IMR-90 (cell line): ENCODE results near the gene GABRR3. TPM values are rescaled to one million over a fixed set of nuclear protein-coding genes. Genes with fewer than 3 reads are reported as not detected.
A peak's percentile ranks its signal among the peaks of the same experiment; 100 is the strongest.

Experiments used
- ATAC-seq: fragments of 200-7000 bp; cut with Tn5 transposase; 2 replicates; pipeline ENCODE4 v1.9.1; 2020; ENCODE audit warnings: low read depth, mild to moderate bottlenecking, moderate library complexity
- BruUV-seq: library from RNA; stranded (reverse); fragments of 400-500 nt; replicated peaks from 2 replicates; lab custom pipeline; 2021; lab: Mats Ljungman, UMichigan
- CTCF ChIA-PET: fragments of 300-600 bp; formaldehyde crosslinking; extraction: SDS; loops from one replicate; lab custom pipeline; 2021; ENCODE audit warnings: antibody characterized with exemption; lab: Yijun Ruan, JAX
- POLR2A ChIA-PET: fragments of 300-600 bp; sonication (Branson Sonifier 250); formaldehyde crosslinking; loops from one replicate; lab custom pipeline; 2022; ENCODE audit warnings: antibody characterized with exemption; ENCODE audit not compliant: unreplicated experiment; lab: Charles Lee
- DNase-seq: peaks from one replicate; pipeline ENCODE4 v3.0.0; 2013
- H2AFZ ChIP-seq: replicated peaks from 2 replicates; pipeline ENCODE3; 2013; ENCODE audit warnings: low read length, mild to moderate bottlenecking; ENCODE audit not compliant: poor library complexity
- H2AK5ac ChIP-seq: 2 replicates; pipeline ENCODE4 v1.6.1; 2013; ENCODE audit warnings: low read depth, low read length, inconsistent platforms
- H2AK9ac ChIP-seq: replicated peaks from 2 replicates; pipeline ENCODE3; 2013; ENCODE audit warnings: mild to moderate bottlenecking, low read depth, low read length, moderate library complexity; ENCODE audit not compliant: poor library complexity
- H2BK120ac ChIP-seq: 2 replicates; pipeline ENCODE4 v1.6.1; 2013; ENCODE audit warnings: low read depth, low read length, inconsistent platforms
- H2BK15ac ChIP-seq: 3 replicates; pipeline ENCODE4 v1.6.1; 2013; ENCODE audit warnings: low read depth, low read length, inconsistent platforms
- H2BK20ac ChIP-seq: 2 replicates; pipeline ENCODE4 v1.6.1; 2013; ENCODE audit warnings: low read depth, mild to moderate bottlenecking, inconsistent platforms, low read length, moderate library complexity
- H2BK5ac ChIP-seq: 2 replicates; pipeline ENCODE4 v1.6.1; 2013; ENCODE audit warnings: mild to moderate bottlenecking, low read depth, low read length, inconsistent platforms; ENCODE audit not compliant: poor library complexity, severe bottlenecking
- H3K14ac ChIP-seq: replicated peaks from 2 replicates; pipeline ENCODE4 v1.6.1; 2013; ENCODE audit warnings: low read depth, low read length, inconsistent platforms
- H3K18ac ChIP-seq: 2 replicates; pipeline ENCODE4 v1.6.1; 2013; ENCODE audit warnings: low read depth, low read length, control low read depth
- H3K23ac ChIP-seq: 2 replicates; pipeline ENCODE4 v1.6.1; 2013; ENCODE audit warnings: low read depth, low read length, inconsistent platforms
- H3K27ac ChIP-seq: 2 replicates; pipeline ENCODE4 v1.5.1; 2013; ENCODE audit warnings: mild to moderate bottlenecking, control low read depth, low read length; ENCODE audit not compliant: insufficient read depth
- H3K27me3 ChIP-seq: 2 replicates; pipeline ENCODE4 v1.6.1; 2013; ENCODE audit warnings: low read length; ENCODE audit not compliant: control insufficient read depth, insufficient read depth
- H3K36me3 ChIP-seq: 2 replicates; pipeline ENCODE4 v1.6.1; 2013; ENCODE audit warnings: low read length, mixed read lengths; ENCODE audit not compliant: control insufficient read depth, insufficient read depth
- H3K4ac ChIP-seq: 2 replicates; pipeline ENCODE4 v1.6.1; 2013; ENCODE audit warnings: low read depth, low read length, inconsistent platforms
- H3K4me1 ChIP-seq: 2 replicates; pipeline ENCODE4 v1.6.1; 2013; ENCODE audit warnings: low read length, mixed read lengths; ENCODE audit not compliant: control insufficient read depth, insufficient read depth
- H3K4me2 ChIP-seq: 2 replicates; pipeline ENCODE4 v1.6.1; 2013; ENCODE audit warnings: low read depth, mild to moderate bottlenecking, control low read depth, low read length, moderate library complexity
- H3K4me3 ChIP-seq: 2 replicates; pipeline ENCODE4 v1.5.1; 2013; ENCODE audit warnings: low read depth, mild to moderate bottlenecking, control low read depth, low read length, moderate library complexity; ENCODE audit not compliant: insufficient read depth
- H3K56ac ChIP-seq: 2 replicates; pipeline ENCODE4 v1.6.1; 2013; ENCODE audit warnings: low read length, inconsistent platforms; ENCODE audit not compliant: insufficient read depth; ENCODE audit errors: extremely low read depth
- H3K79me1 ChIP-seq, 2 experiments: 2 replicates each; pipeline ENCODE4 v1.6.1; 2013; ENCODE audit warnings: low read length in 2 of 2, inconsistent platforms in 1 of 2, low read depth in 1 of 2
- H3K9ac ChIP-seq: 2 replicates; pipeline ENCODE4 v1.6.1; 2013; ENCODE audit warnings: low read depth, low read length, control low read depth
- H3K9me1 ChIP-seq: 2 replicates; pipeline ENCODE4 v1.6.1; 2013; ENCODE audit warnings: low read length, inconsistent platforms; ENCODE audit not compliant: insufficient read depth
- H3K9me3 ChIP-seq: 2 replicates; pipeline ENCODE4 v1.6.1; 2013; ENCODE audit warnings: low read length; ENCODE audit not compliant: control insufficient read depth, insufficient read depth
- H4K20me1 ChIP-seq: 2 replicates; pipeline ENCODE4 v1.6.1; 2013; ENCODE audit warnings: low read length, inconsistent platforms; ENCODE audit not compliant: insufficient read depth
- H4K5ac ChIP-seq: 2 replicates; pipeline ENCODE4 v1.6.1; 2013; ENCODE audit warnings: mild to moderate bottlenecking, low read depth, low read length, control low read depth
- H4K8ac ChIP-seq, 2 experiments: 2 replicates each; pipeline ENCODE4 v1.6.1; 2013; ENCODE audit warnings: low read depth in 2 of 2, low read length in 2 of 2, control low read depth in 1 of 2, inconsistent platforms in 1 of 2
- H4K91ac ChIP-seq: 2 replicates; pipeline ENCODE4 v1.6.1; 2013; ENCODE audit warnings: low read depth, low read length, inconsistent platforms; ENCODE audit not compliant: insufficient read depth
- BHLHE40 ChIP-seq: fragments of 150-350 bp; IDR thresholded peaks from 2 replicates; pipeline ENCODE4 v1.6.1; 2016; ENCODE audit warnings: mild to moderate bottlenecking, low read depth, low read length
- CTCF ChIP-seq: conservative IDR thresholded peaks from 2 replicates; pipeline ENCODE4 v1.5.1; 2012; ENCODE audit warnings: mild to moderate bottlenecking, low read depth, low read length, improper control_type of control experiment
- ELK1 ChIP-seq: fragments of 150-350 bp; IDR thresholded peaks from 2 replicates; pipeline ENCODE4 v1.6.1; 2016; ENCODE audit warnings: low read depth, mild to moderate bottlenecking, low read length, moderate library complexity, borderline replicate concordance
- MXI1 ChIP-seq: IDR thresholded peaks from 2 replicates; pipeline ENCODE4 v1.6.1; 2012; ENCODE audit warnings: low read depth, mild to moderate bottlenecking, low read length, moderate library complexity, borderline replicate concordance
- RCOR1 ChIP-seq: IDR thresholded peaks from 2 replicates; pipeline ENCODE4 v1.6.1; 2012; ENCODE audit warnings: mild to moderate bottlenecking, low read length, improper control_type of control experiment; ENCODE audit not compliant: insufficient replicate concordance
- SMC3 ChIP-seq: fragments of 150-350 bp; IDR thresholded peaks from 2 replicates; pipeline ENCODE4 v1.6.1; 2016; ENCODE audit warnings: low read depth, mild to moderate bottlenecking, antibody characterized with exemption, low read length, moderate library complexity
- USF2 ChIP-seq: fragments of 150-350 bp; IDR thresholded peaks from 2 replicates; pipeline ENCODE4 v1.6.1; 2017; ENCODE audit warnings: mild to moderate bottlenecking, antibody characterized with exemption, low read length, low read depth
- WGBS, 2 experiments: methylation state at CpG; one replicate each; pipeline versions ENCODE4 v1.1.5 to v1.1.7; 2013; ENCODE audit warnings: missing lambda C conversion rate in 2 of 2; ENCODE audit not compliant: insufficient read length in 1 of 2; ENCODE audit errors: extremely low coverage in 2 of 2; 5-methylcytosine and 5-hydroxymethylcytosine counted together
- dilution Hi-C: fragments of 300-500 bp; cut with HindIII; formaldehyde crosslinking; loops from one replicate; pipeline ENCODE4 v1.14.3; 2018; ENCODE audit warnings: low sequenced_read_pairs; ENCODE audit not compliant: unreplicated experiment
- in situ Hi-C: fragments of 300-500 bp; cut with MboI; formaldehyde crosslinking; loops from 3 replicates; pipeline ENCODE4 v1.14.3; 2019; ENCODE audit warnings: low sequenced_read_pairs, inconsistent platforms, mixed read lengths
- intact Hi-C: fragments of 100-400 bp; cut with micrococcal nuclease; formaldehyde crosslinking; loops from 2 replicates; pipeline ENCODE4 v1.10.0; 2022
- polyA plus RNA-seq, 3 experiments: library from polyadenylated mRNA; depleted of rRNA; stranded (reverse); fragments of >200 nt; gene quantifications; 2 replicates each; pipeline ENCODE4 v1.2.3, GENCODE V29; 2012; ENCODE audit warnings: low replicate concordance in 1 of 3
- total RNA-seq: library from RNA; depleted of rRNA; stranded (reverse); fragments of >200 nt; gene quantifications from 2 replicates; pipeline ENCODE4 v1.2.3, GENCODE V29; 2012

Gene GABRR3
- total and polyA plus RNA-seq, 2 of the 4 experiments (the other 2 are of a cell fraction), result not detected

- in situ Hi-C loops, result no loop called here
- Histone ChIP-seq H3K27me3 (peaks cover 4% of the 10 kb centered on the region), H4K20me1 (no peaks in the 10 kb centered on the region), H3K56ac (no peak overlapping the region), H3K4ac (no peak overlapping the region), H3K18ac (no peak overlapping the region), H3K9me1 (0 out of 2 replicates have a peak, but pooled peaks cover 2% of the 10 kb centered on the region), H3K36me3 (no peaks in the 10 kb centered on the region), H3K14ac (no peak overlapping the region), H3K27ac (no peak overlapping the region), H3K79me1 (peaks cover 12 to 13% of the 10 kb centered on the region in 2 experiments), H3K23ac (no peak overlapping the region), H4K8ac (no peak overlapping the region), H2AK5ac (no peak overlapping the region), H2BK15ac (no peak overlapping the region), H3K4me1 (peaks cover 5% of the 10 kb centered on the region; the same call in 1 of the 2 replicates), H3K4me2 (no peak overlapping the region), H4K91ac (no peak overlapping the region), H2BK5ac (no peak overlapping the region), H2AK9ac (no peak overlapping the region), H2BK20ac (no peak overlapping the region), H2AFZ (no peak overlapping the region), H2BK120ac (no peak overlapping the region), H3K9me3 (no peaks in the 10 kb centered on the region), H3K9ac (no peak overlapping the region), H4K5ac (no peak overlapping the region), H3K4me3 (no peak overlapping the region)
- ChIA-PET POLR2A (no interaction called here), CTCF (no interaction called here)
- no CpG with 5 or more reads among the region's 1 CpG for WGBS, 2 experiments
- BruUV-seq, result no TSS peak
- no peak for TF ChIP-seq RCOR1
- no peak for TF ChIP-seq USF2
- TF ChIP-seq SMC3, result no peak
- TF ChIP-seq CTCF, result peak; percentile 22; the same call in 1 of the 2 replicates
- no peak for TF ChIP-seq MXI1
- TF ChIP-seq BHLHE40, result no peak
- TF ChIP-seq ELK1, result no peak
- no peak for ATAC-seq
- intact Hi-C loops, result no loop called here
- no peak for DNase-seq
- dilution Hi-C loops, result no loop called here
These were observed 59.6 kb downstream of the GABRR3 start for GRCh38 chr3:97975466-97975865.
